ENCODE measurements around the gene ZNF793. TPM values are rescaled to one million over a fixed set of nuclear protein-coding genes. Genes with fewer than 3 reads are reported as not detected.

The ZNF793 gene
- total RNA-seq, 2 experiments from 2014 or later, result 4.4 to 4.7 TPM

DNA sequence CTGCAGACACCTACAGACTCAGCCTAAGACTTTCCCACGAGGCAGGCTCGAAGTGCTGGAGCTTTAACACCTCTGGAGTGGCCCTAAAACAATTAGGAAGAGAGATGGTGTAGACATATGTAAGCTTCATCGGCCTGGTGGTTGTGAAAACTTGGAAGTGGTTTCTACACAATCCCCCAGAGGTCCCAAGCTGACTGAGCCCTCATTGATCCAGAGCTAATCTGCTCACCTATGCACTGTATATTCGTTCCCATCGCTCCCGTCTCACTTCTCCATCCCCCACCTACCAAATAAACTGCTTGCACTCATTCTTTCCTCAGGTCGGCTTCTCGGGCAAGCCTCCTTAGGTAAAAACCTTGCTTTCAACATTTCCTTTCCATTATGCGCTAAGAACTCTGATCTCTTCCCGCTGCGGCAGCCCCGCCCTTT lies 767 bp upstream of the ZNF793 start:
- Mint-ChIP-seq H3K4me3 (no peak overlapping the region), H3K36me3 (ENCODE audit: low read depth) (peaks cover 39% of the 10 kb centered on the region), H3K4me1 (no peaks in the 10 kb centered on the region), H3K27me3 (no peaks in the 10 kb centered on the region), H3K9me3 (ENCODE audit: low read depth) (peaks cover 19% of the 10 kb centered on the region), H3K27ac (no peak overlapping the region)
- intact Hi-C loops (cut with DNase I, micrococcal nuclease), result loop anchor here (1.0 to 5.0 kb wide), 8 partner anchors 37 to 811 kb away; partner anchors contain the start of genes ZNF570 (in 2 of the 2), KCNK6 (in 1 of the 2), YIF1B (in 1 of the 2) and ZFP30 (in 1 of the 2)
- POLR2A ChIA-PET, result interaction anchor here (0.7 to 1.3 kb wide), 4 partner anchors 39 to 189 kb away, joined by 3 to 6 read pairs (median 3); partner anchors contain the start of genes ZNF540, ZNF569 and ZNF571
- ATAC-seq, result peak; percentile 37
- CTCF ChIA-PET, result interaction anchor here (1.0 kb wide), 1 partner anchor 45 kb away, joined by 3 read pairs; no protein-coding TSS in a partner anchor
- no peak for DNase-seq

DNA sequence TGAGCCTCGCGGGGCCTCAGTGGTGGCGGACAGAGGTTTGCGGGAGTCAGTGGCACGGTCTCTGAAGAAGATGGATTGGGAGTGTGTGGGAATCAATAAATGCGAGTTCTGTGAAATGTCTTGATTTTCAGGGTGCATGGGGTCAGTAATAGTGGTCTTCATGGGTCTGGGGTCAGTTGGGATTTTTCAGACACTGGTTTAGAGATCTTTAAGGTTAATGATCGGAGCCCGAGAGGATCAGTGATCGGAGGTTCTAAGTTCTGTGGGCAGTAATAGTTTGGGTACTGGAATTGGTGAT lies 377 bp downstream of the ZNF793 start:
- no peak for ATAC-seq
- H3K9me3 Mint-ChIP-seq (ENCODE audit: low read depth), result peaks cover 15% of the 10 kb centered on the region
- peaks cover 45% of the 10 kb centered on the region for H3K36me3 Mint-ChIP-seq (ENCODE audit: low read depth)
- H3K4me3 Mint-ChIP-seq, result no peak overlapping the region
- no peaks in the 10 kb centered on the region for H3K4me1 Mint-ChIP-seq
- ChIA-PET POLR2A (interaction anchor here (0.8 to 1.3 kb wide), 3 partner anchors 40 to 136 kb away, joined by 3 to 6 read pairs (median 3); partner anchors contain the start of genes ZNF527, ZNF540, ZNF569 and ZNF571), CTCF (interaction anchor here (1.0 kb wide), 1 partner anchor 44 kb away, joined by 3 read pairs; no protein-coding TSS in a partner anchor)
- DNase-seq, result no peak
- no peaks in the 10 kb centered on the region for H3K27me3 Mint-ChIP-seq
- no peak overlapping the region for H3K27ac Mint-ChIP-seq
- intact Hi-C loops (cut with DNase I, micrococcal nuclease), result loop anchor here in 1 of 2 experiments (2.0 to 5.0 kb wide), 2 partner anchors 44 to 810 kb away; partner anchors contain the start of genes KCNK6 and YIF1B

DNA sequence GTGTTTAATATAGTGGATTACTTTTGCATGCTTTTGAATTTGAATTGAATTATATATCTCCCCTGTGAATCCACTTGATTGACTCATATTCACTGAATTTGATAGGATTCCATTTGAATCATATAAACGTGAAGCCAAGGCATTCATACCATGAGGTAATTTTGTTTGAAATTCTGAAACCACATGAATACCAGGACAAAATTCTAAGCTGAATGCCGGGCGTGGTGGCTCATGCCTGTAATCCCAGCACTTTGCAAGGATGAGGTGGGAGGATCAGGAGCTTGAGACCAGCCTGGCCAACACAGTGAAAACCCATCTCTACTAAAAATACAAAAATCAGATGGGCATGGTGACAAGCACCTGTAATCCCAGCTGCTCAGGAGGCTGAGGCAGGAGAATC lies 4.4 kb downstream of the ZNF793 start:
- no peak overlapping the region for H3K27ac Mint-ChIP-seq
- ChIA-PET CTCF (no interaction called here), POLR2A (interaction anchor here (0.6 kb wide), 1 partner anchor 203 kb away, joined by 3 read pairs; no protein-coding TSS in a partner anchor)
- peaks cover 26% of the 10 kb centered on the region for H3K9me3 Mint-ChIP-seq (ENCODE audit: low read depth)
- H3K27me3 Mint-ChIP-seq, result no peaks in the 10 kb centered on the region
- no peaks in the 10 kb centered on the region for H3K4me1 Mint-ChIP-seq
- DNase-seq (no peak), ATAC-seq (no peak)
- H3K4me3 Mint-ChIP-seq, result no peak overlapping the region
- intact Hi-C loops (cut with DNase I, micrococcal nuclease), result no loop called here
- H3K36me3 Mint-ChIP-seq (ENCODE audit: low read depth), result peaks cover 57% of the 10 kb centered on the region

DNA sequence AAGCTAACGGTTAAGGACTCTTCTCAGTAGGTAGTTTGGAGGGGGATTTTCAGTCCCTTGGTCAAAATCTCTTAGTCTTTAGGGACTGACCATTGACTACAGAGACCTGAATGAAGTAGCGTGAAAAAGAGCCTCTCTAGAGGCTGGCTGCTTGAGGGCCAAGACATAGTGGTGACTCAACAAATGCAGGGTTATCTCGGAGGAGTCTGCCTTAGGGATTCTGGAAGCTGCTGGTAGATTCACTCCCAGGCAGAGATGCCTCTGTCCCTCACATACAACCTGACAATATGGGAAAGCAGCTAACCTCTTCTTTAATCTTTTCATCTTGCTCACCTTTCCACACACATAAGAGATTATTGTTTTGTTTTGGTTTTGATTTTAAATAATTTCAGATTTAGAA lies 5.1 kb downstream of the ZNF793 start:
- no peaks in the 10 kb centered on the region for H3K4me1 Mint-ChIP-seq
- ChIA-PET CTCF (no interaction called here), POLR2A (no interaction called here)
- H3K4me3 Mint-ChIP-seq, result no peak overlapping the region
- ATAC-seq, result no peak
- intact Hi-C loops (cut with DNase I, micrococcal nuclease), result no loop called here
- no peak overlapping the region for H3K27ac Mint-ChIP-seq
- no peak for DNase-seq
- H3K36me3 Mint-ChIP-seq (ENCODE audit: low read depth), result peaks cover 63% of the 10 kb centered on the region
- H3K9me3 Mint-ChIP-seq (ENCODE audit: low read depth), result peaks cover 31% of the 10 kb centered on the region
- H3K27me3 Mint-ChIP-seq, result no peaks in the 10 kb centered on the region

DNA sequence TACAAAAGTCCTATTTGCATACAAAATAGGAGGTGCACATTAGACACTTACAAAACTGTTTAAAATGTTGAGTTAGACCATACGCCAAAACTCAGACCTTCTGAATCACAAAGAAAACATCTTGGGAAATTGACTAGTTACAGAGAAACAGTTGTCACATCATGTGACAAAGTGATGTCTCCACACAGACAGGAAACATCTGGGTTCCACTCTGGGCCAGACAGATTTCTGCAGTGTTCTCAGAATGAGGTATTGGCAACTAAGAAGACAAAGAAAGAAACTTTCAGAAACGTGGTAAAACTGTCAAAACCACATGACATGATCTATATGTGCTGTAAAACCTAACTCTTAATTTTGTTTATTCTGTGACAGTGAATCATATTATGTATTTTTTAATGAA lies 6.7 kb downstream of the ZNF793 start:
- DNase-seq, result no peak
- intact Hi-C loops (cut with DNase I, micrococcal nuclease), result no loop called here
- ATAC-seq, result no peak
- Mint-ChIP-seq H3K4me3 (no peak overlapping the region), H3K9me3 (ENCODE audit: low read depth) (peaks cover 34% of the 10 kb centered on the region), H3K4me1 (no peaks in the 10 kb centered on the region), H3K27me3 (no peaks in the 10 kb centered on the region), H3K27ac (no peak overlapping the region), H3K36me3 (ENCODE audit: low read depth) (peaks cover 72% of the 10 kb centered on the region)
- ChIA-PET POLR2A (no interaction called here), CTCF (no interaction called here)

DNA sequence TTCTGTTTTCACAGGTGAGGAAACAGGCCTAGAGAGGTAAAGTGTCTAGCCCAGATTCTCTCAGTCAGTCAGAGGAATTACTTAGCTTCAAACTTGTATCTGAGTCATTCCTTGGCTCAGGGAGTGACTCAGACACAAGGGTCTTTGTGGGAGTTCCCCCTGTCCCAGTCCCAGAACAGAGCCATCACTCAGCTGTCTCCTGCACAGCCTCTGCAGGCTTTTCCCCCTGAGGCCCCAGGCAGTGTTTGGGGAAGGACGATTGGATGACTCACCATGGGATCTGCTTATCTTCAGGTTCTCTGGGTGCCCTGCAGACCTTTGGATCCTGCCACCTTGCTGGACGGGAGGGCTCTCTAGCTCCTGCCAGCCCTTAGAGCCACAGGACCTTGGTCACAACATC lies 13.2 kb downstream of the ZNF793 start:
- Mint-ChIP-seq H3K9me3 (ENCODE audit: low read depth) (peaks cover 35% of the 10 kb centered on the region), H3K4me1 (no peaks in the 10 kb centered on the region), H3K4me3 (no peak overlapping the region), H3K27ac (no peak overlapping the region), H3K36me3 (ENCODE audit: low read depth) (peaks cover 69% of the 10 kb centered on the region), H3K27me3 (no peaks in the 10 kb centered on the region)
- intact Hi-C loops (cut with DNase I, micrococcal nuclease), result no loop called here
- DNase-seq (peak; percentile 10), ATAC-seq (peak; percentile 69)
- CTCF ChIA-PET, result no interaction called here
- POLR2A ChIA-PET, result no interaction called here

DNA sequence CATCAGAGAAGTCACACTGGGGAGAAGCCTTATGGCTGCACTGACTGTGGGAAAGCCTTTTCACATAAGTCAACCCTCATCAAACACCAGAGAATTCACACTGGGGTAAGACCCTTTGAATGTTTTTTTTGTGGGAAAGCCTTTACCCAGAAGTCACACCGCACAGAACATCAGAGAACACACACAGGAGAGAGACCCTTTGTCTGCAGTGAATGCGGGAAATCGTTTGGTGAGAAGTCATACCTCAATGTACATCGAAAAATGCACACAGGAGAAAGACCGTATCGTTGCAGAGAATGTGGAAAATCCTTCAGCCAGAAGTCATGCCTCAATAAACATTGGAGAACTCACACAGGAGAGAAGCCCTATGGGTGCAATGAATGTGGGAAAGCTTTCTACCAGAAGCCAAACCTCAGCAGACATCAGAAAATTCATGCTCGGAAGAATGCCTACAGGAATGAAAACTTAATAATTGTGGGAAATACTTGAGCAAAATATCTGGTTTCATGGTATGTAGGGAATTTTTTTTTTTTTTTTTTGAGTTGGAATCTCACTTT lies 30.7 kb downstream of the ZNF793 start:
- ChIA-PET CTCF (no interaction called here), POLR2A (no interaction called here)
- peaks cover 39% of the 10 kb centered on the region for H3K9me3 Mint-ChIP-seq (ENCODE audit: low read depth)
- H3K36me3 Mint-ChIP-seq (ENCODE audit: low read depth), result peaks cover 56% of the 10 kb centered on the region
- H3K4me1 Mint-ChIP-seq, result no peaks in the 10 kb centered on the region
- H3K4me3 Mint-ChIP-seq, result no peak overlapping the region
- intact Hi-C loops (cut with DNase I, micrococcal nuclease), result no loop called here
- no peak for DNase-seq
- no peak for ATAC-seq
- H3K27me3 Mint-ChIP-seq, result no peaks in the 10 kb centered on the region
- H3K27ac Mint-ChIP-seq, result no peak overlapping the region

DNA sequence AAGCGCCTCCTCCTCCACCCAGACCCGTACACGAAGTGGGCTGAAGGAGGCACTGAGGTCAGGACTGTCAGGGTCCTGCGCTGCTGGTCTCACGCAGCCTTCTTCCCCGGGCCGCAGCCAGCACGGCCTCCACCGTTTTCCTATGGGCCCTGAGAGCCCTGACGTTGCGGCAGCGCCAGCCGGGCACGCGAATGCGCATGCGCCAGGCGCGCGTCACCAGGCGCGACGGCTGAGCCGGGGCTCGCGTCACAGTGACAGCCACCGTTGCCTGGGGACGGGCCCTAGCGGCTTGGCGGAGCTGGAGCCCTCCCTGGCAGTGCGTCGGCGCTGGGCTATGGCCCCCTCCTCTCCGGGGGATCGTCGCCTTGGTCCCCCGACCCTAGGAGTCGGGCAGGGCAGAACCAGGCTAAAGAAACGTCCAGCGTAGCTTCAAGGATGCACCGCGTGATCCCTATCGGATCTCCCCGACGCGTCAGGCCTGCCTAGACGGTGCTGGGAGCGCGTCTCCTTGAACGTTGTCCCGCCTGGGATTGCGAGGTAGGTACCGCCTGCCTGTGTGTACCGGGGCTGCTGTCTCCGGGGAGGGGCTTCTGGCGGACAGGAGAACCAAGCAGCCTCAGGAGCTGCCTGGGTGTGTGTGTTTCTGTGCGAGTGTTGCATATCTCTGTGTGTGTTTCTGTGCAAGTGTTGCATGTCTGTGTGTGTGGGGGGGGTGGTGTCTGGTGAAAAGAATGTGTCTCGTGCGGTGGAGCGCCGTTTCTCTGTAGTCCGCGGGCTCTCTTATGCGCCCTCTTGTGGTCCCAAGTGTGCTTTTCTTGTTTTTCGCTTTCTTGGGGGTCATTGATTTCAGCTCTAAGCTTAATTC lies 44.6 kb downstream of the ZNF793 start:
- intact Hi-C loops (cut with DNase I, micrococcal nuclease), result loop anchor here (1.0 to 10.0 kb wide), 7 partner anchors 43 to 578 kb away; partner anchors contain the start of genes ZNF793 (in 2 of the 2), ZNF527 (in 1 of the 2), ZNF540 (in 1 of the 2) and ZNF570 (in 1 of the 2)
- Mint-ChIP-seq H3K27ac (peak overlapping the region; percentile 87), H3K9me3 (ENCODE audit: low read depth) (peaks cover 43% of the 10 kb centered on the region), H3K27me3 (no peaks in the 10 kb centered on the region), H3K36me3 (ENCODE audit: low read depth) (peaks cover 47% of the 10 kb centered on the region), H3K4me1 (peaks cover 3% of the 10 kb centered on the region), H3K4me3 (peak overlapping the region; percentile 84)
- peak; percentile 87 for DNase-seq
- ChIA-PET CTCF (interaction anchor here (0.5 to 1.6 kb wide), 9 partner anchors 15 to 302 kb away, joined by 3 to 8 read pairs (median 3); partner anchors contain the start of genes ZNF540, ZNF569, ZNF571 and ZNF793), POLR2A (interaction anchor here (0.8 to 1.1 kb wide), 2 partner anchors 45 to 180 kb away, joined by 3 to 4 read pairs; partner anchors contain the start of genes ZNF527 and ZNF793)
- peak; percentile 86 for ATAC-seq

DNA sequence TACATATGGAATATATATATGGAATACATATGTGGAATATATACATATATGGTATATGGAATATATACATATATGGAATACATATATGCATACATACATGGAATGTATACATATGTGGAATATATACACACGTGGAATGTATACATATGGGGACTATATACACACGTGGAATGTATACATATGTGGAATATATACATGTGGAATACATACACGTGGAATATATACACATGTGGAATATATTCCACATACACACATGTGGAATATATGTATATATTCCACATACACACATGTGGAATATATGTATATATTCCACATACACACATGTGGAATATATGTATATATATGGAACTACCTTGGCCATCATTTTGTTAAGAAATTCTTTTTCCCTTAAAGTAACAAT lies 56.8 kb downstream of the ZNF793 start:
- POLR2A ChIA-PET, result no interaction called here
- peaks cover 79% of the 10 kb centered on the region for H3K36me3 Mint-ChIP-seq (ENCODE audit: low read depth)
- H3K4me3 Mint-ChIP-seq, result no peak overlapping the region
- H3K4me1 Mint-ChIP-seq, result no peaks in the 10 kb centered on the region
- ATAC-seq (no peak), DNase-seq (no peak)
- intact Hi-C loops (cut with DNase I, micrococcal nuclease), result no loop called here
- peaks cover 58% of the 10 kb centered on the region for H3K9me3 Mint-ChIP-seq (ENCODE audit: low read depth)
- H3K27ac Mint-ChIP-seq, result no peak overlapping the region
- H3K27me3 Mint-ChIP-seq, result no peaks in the 10 kb centered on the region
- CTCF ChIA-PET, result interaction anchor here (0.6 kb wide), 1 partner anchor 176 kb away, joined by 6 read pairs; no protein-coding TSS in a partner anchor

DNA sequence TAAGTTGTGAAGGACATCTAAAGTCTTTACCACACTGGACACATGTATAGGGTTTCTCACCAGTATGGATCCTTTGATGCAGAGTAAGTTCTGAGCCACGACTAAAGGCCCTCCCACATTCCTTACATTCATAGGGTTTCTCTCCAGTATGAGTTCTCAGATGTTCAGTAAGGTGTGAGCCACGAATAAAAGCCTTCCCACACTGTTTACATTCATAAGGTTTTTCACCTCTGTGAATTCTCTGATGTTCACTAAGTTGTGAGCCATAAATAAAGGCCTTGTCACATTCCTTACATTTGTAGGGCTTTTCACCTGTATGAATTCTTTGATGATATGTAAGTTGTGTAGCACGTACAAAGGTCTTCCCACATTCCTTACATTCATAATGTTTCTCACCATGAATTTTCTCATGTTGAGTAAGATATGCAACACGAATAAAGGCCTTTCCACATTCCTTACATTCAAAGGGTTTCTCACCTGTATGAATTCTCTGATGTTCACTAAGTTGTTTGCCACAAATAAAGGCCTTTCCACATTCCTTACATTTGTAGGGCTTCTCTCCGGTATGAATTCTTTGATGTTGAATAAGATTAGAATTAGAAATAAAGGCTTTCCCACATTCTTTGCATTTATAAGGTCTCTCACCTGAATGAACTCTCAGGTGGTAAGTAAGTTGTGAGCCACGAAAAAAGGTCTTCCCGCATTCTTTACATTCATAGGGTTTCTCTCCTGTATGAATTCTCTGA lies 58.1 kb downstream of the ZNF793 start:
- no peak overlapping the region for H3K4me3 Mint-ChIP-seq
- H3K4me1 Mint-ChIP-seq, result no peaks in the 10 kb centered on the region
- no peak overlapping the region for H3K27ac Mint-ChIP-seq
- H3K9me3 Mint-ChIP-seq (ENCODE audit: low read depth), result peaks cover 61% of the 10 kb centered on the region
- ChIA-PET POLR2A (no interaction called here), CTCF (no interaction called here)
- DNase-seq (no peak), ATAC-seq (no peak)
- intact Hi-C loops (cut with DNase I, micrococcal nuclease), result no loop called here
- peaks cover 81% of the 10 kb centered on the region for H3K36me3 Mint-ChIP-seq (ENCODE audit: low read depth)
- H3K27me3 Mint-ChIP-seq, result no peaks in the 10 kb centered on the region

DNA sequence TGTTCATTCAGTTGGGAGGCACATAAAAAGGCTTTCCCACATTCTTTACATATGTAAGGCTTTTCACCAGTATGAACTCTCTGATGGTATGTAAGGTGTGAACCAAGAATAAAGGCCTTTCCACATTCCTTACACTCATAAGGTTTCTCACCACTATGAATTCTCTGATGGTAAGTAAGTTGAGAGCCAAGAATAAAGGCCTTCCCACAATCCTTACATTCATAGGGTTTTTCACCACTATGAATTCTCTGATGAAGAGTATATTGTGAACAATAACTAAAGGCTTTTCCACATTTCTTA lies 58.6 kb downstream of the ZNF793 start:
- Mint-ChIP-seq H3K27me3 (no peaks in the 10 kb centered on the region), H3K9me3 (ENCODE audit: low read depth) (peaks cover 64% of the 10 kb centered on the region), H3K4me1 (no peaks in the 10 kb centered on the region), H3K4me3 (no peak overlapping the region), H3K27ac (no peak overlapping the region), H3K36me3 (ENCODE audit: low read depth) (peaks cover 84% of the 10 kb centered on the region)
- ATAC-seq (no peak), DNase-seq (no peak)
- POLR2A ChIA-PET, result no interaction called here
- intact Hi-C loops (cut with DNase I, micrococcal nuclease), result no loop called here
- CTCF ChIA-PET, result no interaction called here

Data from activated CD4-positive, alpha-beta T cell treated with anti-CD3 and anti-CD28 coated beads for 36 hours (primary cell).